GM18520 (cell line): ENCODE data around the gene FXYD3.
"Not testable (repeated sequence)": the region's sequence is repeated elsewhere in the genome, so short reads cannot be mapped to it uniquely, and the experiment has no call there.

Experiments
- ATAC-seq: cut with Tn5 transposase; IDR thresholded peaks from one replicate; pipeline ENCODE4 v1.9.1; 2021; ENCODE audit not compliant: unreplicated experiment

The FXYD3 gene

GRCh38 chr19:35140962-35141836, 25.6 kb downstream of the FXYD3 start:
- ATAC-seq = no peak

- ATAC-seq = no peak
These were observed 26.4 kb downstream of the FXYD3 start for GRCh38 chr19:35141837-35142605.

- no peak for ATAC-seq
These were observed 27.1 kb downstream of the FXYD3 start for GRCh38 chr19:35142606-35143230.

GRCh38 chr19:35143231-35143715, 27.6 kb downstream of the FXYD3 start, which contains the start of gene FXYD7:
TSS of gene FXYD7 (plus strand) at chr19:35143255. CDS start at chr19:35143334, 79 bp downstream.
- no peak for ATAC-seq

GRCh38 chr19:35143818-35144217, 28.2 kb downstream of the FXYD3 start:
- ATAC-seq = no peak

GRCh38 chr19:35144259-35144599, 28.6 kb downstream of the FXYD3 start:
- no peak for ATAC-seq

- no peak for ATAC-seq
These were observed 29.2 kb downstream of the FXYD3 start for GRCh38 chr19:35144600-35145436.

- ATAC-seq = no peak
These were observed 31.3 kb downstream of the FXYD3 start for GRCh38 chr19:35146746-35147459.

GRCh38 chr19:35149463-35149862, 33.8 kb downstream of the FXYD3 start:
- no peak for ATAC-seq

- ATAC-seq = no peak
These were observed 34.8 kb downstream of the FXYD3 start for GRCh38 chr19:35150445-35150844.

- ATAC-seq = no peak
These were observed 35.8 kb downstream of the FXYD3 start for GRCh38 chr19:35151273-35152065.

- not testable (repeated sequence) for ATAC-seq
These were observed 37.5 kb downstream of the FXYD3 start for GRCh38 chr19:35153129-35153522.

- no peak for ATAC-seq
These were observed 38.3 kb downstream of the FXYD3 start for GRCh38 chr19:35153701-35154524.

- no peak for ATAC-seq
These were observed 39.1 kb downstream of the FXYD3 start, which contains the start of gene FXYD5 for GRCh38 chr19:35154525-35155406. TSS of gene FXYD5 (plus strand) at chr19:35154735. CDS start at chr19:35155551, 816 bp downstream.

- ATAC-seq = no peak
These were observed 39.8 kb downstream of the FXYD3 start for GRCh38 chr19:35155441-35155840.

- ATAC-seq = no peak
These were observed 40.5 kb downstream of the FXYD3 start for GRCh38 chr19:35155981-35156672.

GRCh38 chr19:35156673-35157014, 41.0 kb downstream of the FXYD3 start:
- no peak for ATAC-seq
